ENCODE measurements around the gene ESPNL.

GRCh38 chr2:238059505-238059904 is 40.6 kb upstream of the ESPNL start:
- TF ChIP-seq CTCF (IDR thresholded peaks at IDR 0.05) (no peak), POLR2A (IDR thresholded peaks at IDR 0.05) (no peak)

Data from lower leg skin (tissue), 3 donors.